ENCODE measurements around the gene EXOC4.

The EXOC4 gene

DNA sequence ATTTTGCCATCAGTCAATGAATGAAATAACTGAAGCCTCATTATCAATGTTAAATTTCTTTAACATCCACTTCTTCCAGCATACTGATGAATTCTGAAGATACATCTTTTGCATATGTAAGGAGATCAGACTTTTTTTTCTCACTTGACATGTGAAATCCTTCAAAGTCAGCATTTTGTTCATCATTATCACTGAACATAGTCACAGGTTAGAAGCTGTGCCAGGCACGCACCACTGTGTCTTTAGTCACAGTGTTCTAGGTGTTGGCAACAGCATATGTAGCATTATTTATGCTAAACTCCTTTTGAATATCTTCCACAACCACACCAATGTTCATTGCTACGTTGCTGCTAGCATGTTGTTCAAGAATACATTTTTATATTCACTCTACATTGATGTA is 450.1 kb downstream of the EXOC4 start:
- TF ChIP-seq SUZ12 (IDR thresholded peaks at IDR 0.05; ENCODE audit: extremely low read depth, insufficient read depth, insufficient read length), result no peak
- TF ChIP-seq YY1 (IDR thresholded peaks at IDR 0.05; ENCODE audit: insufficient read depth, insufficient read length), result no peak
- TF ChIP-seq ZNF274 (IDR thresholded peaks at IDR 0.05; ENCODE audit: low read depth, low read length), result no peak

DNA sequence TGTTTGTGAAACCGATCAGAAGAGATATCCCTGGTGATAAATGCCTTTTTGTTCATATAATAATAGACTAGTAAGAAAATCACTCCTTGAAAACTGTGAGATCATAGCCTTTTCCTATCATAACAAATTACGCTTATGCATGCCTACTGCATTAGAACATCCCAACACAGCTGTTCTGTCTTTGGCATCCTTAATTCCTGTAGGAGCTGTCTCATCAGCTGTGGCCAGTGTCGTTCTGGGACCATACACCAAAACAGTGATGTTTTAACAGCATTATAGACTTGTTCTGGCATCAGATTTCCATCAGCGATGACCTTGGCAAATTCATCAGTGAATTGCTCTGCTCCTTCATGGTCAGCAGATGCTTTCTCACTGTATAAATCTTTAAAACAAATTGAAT is 450.7 kb downstream of the EXOC4 start:
- Histone ChIP-seq H3K9ac (ENCODE audit: insufficient read length, low read depth) (no peak overlapping the region), H3K4me1 (ENCODE audit: insufficient read depth, insufficient read length) (no peaks in the 10 kb centered on the region), H3K27me3 (ENCODE audit: insufficient read depth, insufficient read length) (no peaks in the 10 kb centered on the region), H3K9me3 (ENCODE audit: insufficient read depth, low read length) (no peaks in the 10 kb centered on the region), H3K4me3 (ENCODE audit: insufficient read length, low read depth) (no peak overlapping the region), H3K36me3 (ENCODE audit: insufficient read depth, insufficient read length, low read length) (no peaks in the 10 kb centered on the region)
- DNase-seq (ENCODE audit: low read depth, low spot score), result no peak
- no peak for TF ChIP-seq ZNF274 (IDR thresholded peaks at IDR 0.05; ENCODE audit: low read depth, low read length)

More for the DNA sequence above, 450.1 kb downstream of the EXOC4 start:
- no peak overlapping the region for H3K4me3 ChIP-seq (ENCODE audit: insufficient read length, low read depth)
- H3K27me3 ChIP-seq (ENCODE audit: insufficient read depth, insufficient read length), result no peaks in the 10 kb centered on the region
- H3K9me3 ChIP-seq (ENCODE audit: insufficient read depth, low read length), result no peaks in the 10 kb centered on the region
- no peaks in the 10 kb centered on the region for H3K4me1 ChIP-seq (ENCODE audit: insufficient read depth, insufficient read length)
- DNase-seq (ENCODE audit: low read depth, low spot score), result no peak
- no peaks in the 10 kb centered on the region for H3K36me3 ChIP-seq (ENCODE audit: insufficient read depth, insufficient read length, low read length)
- no peak overlapping the region for H3K9ac ChIP-seq (ENCODE audit: insufficient read length, low read depth)

DNA sequence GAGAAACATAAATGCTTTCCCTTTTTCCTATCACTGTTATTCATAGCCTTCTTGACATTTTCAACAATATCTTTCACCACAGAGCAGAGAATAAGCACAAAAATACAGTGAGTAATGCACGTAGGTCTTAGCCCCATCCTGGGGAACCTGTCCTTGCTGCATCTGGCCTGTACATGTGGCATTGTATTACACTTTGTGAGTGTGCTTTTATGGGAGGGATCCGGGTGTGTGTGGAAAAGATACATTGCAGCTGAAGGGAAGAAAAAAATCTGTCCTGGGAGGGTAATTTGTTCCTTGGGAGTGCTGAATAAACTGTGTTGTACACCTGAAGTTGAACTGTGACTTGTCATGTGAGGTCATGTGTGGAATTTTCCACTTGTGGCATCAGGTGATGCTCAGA is 451.6 kb downstream of the EXOC4 start:
- no peaks in the 10 kb centered on the region for H3K36me3 ChIP-seq (ENCODE audit: insufficient read depth, insufficient read length, low read length)
- DNase-seq (ENCODE audit: low read depth, low spot score), result no peak
- no peak overlapping the region for H3K4me3 ChIP-seq (ENCODE audit: insufficient read length, low read depth)
- no peaks in the 10 kb centered on the region for H3K9me3 ChIP-seq (ENCODE audit: insufficient read depth, low read length)
- no peak overlapping the region for H3K9ac ChIP-seq (ENCODE audit: insufficient read length, low read depth)
- no peaks in the 10 kb centered on the region for H3K27me3 ChIP-seq (ENCODE audit: insufficient read depth, insufficient read length)
- H3K4me1 ChIP-seq (ENCODE audit: insufficient read depth, insufficient read length), result no peaks in the 10 kb centered on the region
- no peak for TF ChIP-seq ZNF274 (IDR thresholded peaks at IDR 0.05; ENCODE audit: low read depth, low read length)

DNA sequence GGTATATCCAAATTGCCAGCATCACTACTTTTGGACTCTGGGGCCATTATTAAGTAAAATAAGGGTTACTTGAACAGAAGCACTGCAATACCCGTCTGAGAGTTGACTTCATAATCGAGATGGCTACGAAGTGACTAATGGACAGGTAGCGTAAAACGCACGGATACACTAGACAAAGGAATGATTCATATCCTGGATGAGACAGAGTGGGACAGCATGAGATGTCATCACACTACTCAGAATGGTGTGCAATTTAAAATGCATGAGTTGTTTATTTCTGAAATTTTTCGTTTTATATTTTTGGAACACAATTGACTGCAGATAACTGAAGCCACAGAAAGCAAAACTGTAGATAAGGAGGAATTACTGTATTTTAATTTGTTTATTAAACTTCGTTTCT is 452.7 kb downstream of the EXOC4 start:
- no peaks in the 10 kb centered on the region for H3K36me3 ChIP-seq (ENCODE audit: insufficient read depth, insufficient read length, low read length)
- H3K9me3 ChIP-seq (ENCODE audit: insufficient read depth, low read length), result no peaks in the 10 kb centered on the region
- no peaks in the 10 kb centered on the region for H3K4me1 ChIP-seq (ENCODE audit: insufficient read depth, insufficient read length)
- no peak for DNase-seq (ENCODE audit: low read depth, low spot score)
- H3K9ac ChIP-seq (ENCODE audit: insufficient read length, low read depth), result no peak overlapping the region
- no peak overlapping the region for H3K4me3 ChIP-seq (ENCODE audit: insufficient read length, low read depth)
- no peak for TF ChIP-seq YY1 (IDR thresholded peaks at IDR 0.05; ENCODE audit: insufficient read depth, insufficient read length)
- TF ChIP-seq SUZ12 (IDR thresholded peaks at IDR 0.05; ENCODE audit: extremely low read depth, insufficient read depth, insufficient read length), result no peak
- no peak for TF ChIP-seq ZNF274 (IDR thresholded peaks at IDR 0.05; ENCODE audit: low read depth, low read length)
- H3K27me3 ChIP-seq (ENCODE audit: insufficient read depth, insufficient read length), result no peaks in the 10 kb centered on the region

DNA sequence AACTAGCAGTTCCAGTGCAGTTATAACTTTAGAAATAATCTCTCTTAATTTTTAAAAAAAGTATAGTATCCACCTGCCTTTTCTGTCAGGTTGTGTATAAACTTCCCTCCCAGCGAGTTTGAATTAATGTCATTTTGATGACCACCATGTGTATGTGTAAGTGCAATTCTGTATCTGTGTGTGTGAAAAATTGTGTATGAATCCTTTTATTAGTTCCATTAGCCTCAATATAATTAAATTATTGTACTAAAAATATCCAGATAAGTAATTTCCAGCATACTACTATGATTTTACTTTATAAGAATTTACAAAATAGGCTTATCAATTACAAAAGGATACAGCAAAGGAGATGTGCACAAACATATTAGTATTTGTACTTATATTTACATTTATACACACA is 453.1 kb downstream of the EXOC4 start:
- no peak for TF ChIP-seq ZNF274 (IDR thresholded peaks at IDR 0.05; ENCODE audit: low read depth, low read length)
- TF ChIP-seq SUZ12 (IDR thresholded peaks at IDR 0.05; ENCODE audit: extremely low read depth, insufficient read depth, insufficient read length), result no peak
- no peak for TF ChIP-seq YY1 (IDR thresholded peaks at IDR 0.05; ENCODE audit: insufficient read depth, insufficient read length)
- H3K9ac ChIP-seq (ENCODE audit: insufficient read length, low read depth), result no peak overlapping the region
- no peaks in the 10 kb centered on the region for H3K36me3 ChIP-seq (ENCODE audit: insufficient read depth, insufficient read length, low read length)
- no peak for DNase-seq (ENCODE audit: low read depth, low spot score)
- H3K27me3 ChIP-seq (ENCODE audit: insufficient read depth, insufficient read length), result no peaks in the 10 kb centered on the region
- H3K9me3 ChIP-seq (ENCODE audit: insufficient read depth, low read length), result no peaks in the 10 kb centered on the region
- no peaks in the 10 kb centered on the region for H3K4me1 ChIP-seq (ENCODE audit: insufficient read depth, insufficient read length)
- H3K4me3 ChIP-seq (ENCODE audit: insufficient read length, low read depth), result no peak overlapping the region

DNA sequence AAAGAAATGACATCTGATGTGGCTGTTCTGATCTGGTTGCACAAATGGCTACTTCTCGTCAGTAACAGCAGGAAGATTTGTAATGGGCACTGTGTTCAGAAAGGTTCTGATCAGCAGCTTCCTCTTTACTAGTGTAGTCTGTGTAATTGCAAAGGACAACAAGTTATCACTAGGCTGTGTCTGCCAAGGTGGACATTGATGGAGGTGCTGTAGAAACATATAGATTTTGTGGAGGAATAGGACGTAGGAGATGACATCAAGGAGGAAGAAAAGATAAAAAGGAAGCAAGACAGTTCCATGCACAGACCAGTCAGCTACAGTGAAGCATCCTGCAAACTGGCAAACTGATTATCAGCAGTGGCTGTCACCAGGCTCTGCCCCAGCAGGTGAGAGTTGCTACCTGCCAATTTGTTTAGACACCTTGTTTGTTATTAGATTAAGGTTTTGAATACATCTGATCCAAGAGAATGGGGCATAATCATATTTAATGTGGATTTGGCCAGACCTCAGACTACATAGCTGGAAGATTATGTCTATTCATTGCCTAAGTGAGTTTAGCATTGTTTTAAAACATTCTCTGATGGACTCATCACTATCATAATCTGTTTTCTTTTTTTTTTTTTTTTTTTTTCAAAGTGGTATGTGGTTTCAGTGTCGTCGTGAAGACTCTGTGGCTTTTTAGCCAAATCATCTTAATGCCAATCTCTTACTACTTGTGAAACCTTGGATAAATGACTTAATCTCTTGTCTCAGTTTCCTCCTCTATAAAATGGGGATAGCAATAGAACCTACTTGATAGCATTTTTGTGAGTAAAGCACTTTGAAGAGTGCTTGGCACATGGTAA is 456.4 kb downstream of the EXOC4 start:
- no peak for TF ChIP-seq SUZ12 (IDR thresholded peaks at IDR 0.05; ENCODE audit: extremely low read depth, insufficient read depth, insufficient read length)
- no peak for TF ChIP-seq ZNF274 (IDR thresholded peaks at IDR 0.05; ENCODE audit: low read depth, low read length)
- no peak for TF ChIP-seq YY1 (IDR thresholded peaks at IDR 0.05; ENCODE audit: insufficient read depth, insufficient read length)
- Histone ChIP-seq H3K27me3 (ENCODE audit: insufficient read depth, insufficient read length) (no peaks in the 10 kb centered on the region), H3K4me3 (ENCODE audit: insufficient read length, low read depth) (no peak overlapping the region), H3K36me3 (ENCODE audit: insufficient read depth, insufficient read length, low read length) (no peaks in the 10 kb centered on the region), H3K9me3 (ENCODE audit: insufficient read depth, low read length) (no peaks in the 10 kb centered on the region), H3K4me1 (ENCODE audit: insufficient read depth, insufficient read length) (no peaks in the 10 kb centered on the region), H3K9ac (ENCODE audit: insufficient read length, low read depth) (no peak overlapping the region)
- DNase-seq (ENCODE audit: low read depth, low spot score), result no peak

DNA sequence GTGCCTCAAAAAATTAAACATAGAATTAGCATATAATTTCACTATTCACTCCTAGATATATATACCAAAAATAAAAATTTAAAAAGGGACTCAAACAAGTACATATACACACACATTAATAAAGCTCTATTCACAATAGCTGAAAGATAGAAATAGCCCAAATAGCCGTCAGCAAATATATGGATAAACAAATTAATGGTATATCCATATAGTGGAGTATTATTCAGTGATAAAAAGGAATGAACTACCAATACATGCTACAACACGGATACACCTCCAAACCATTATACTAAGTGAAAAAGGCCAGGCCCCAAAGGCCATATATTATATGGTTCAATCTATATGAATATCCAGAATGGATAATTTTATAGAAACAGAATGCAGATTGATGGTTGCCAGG is 459.7 kb downstream of the EXOC4 start:
- TF ChIP-seq YY1 (IDR thresholded peaks at IDR 0.05; ENCODE audit: insufficient read depth, insufficient read length) (no peak), SUZ12 (IDR thresholded peaks at IDR 0.05; ENCODE audit: extremely low read depth, insufficient read depth, insufficient read length) (no peak), ZNF274 (IDR thresholded peaks at IDR 0.05; ENCODE audit: low read depth, low read length) (no peak)
- Histone ChIP-seq H3K9ac (ENCODE audit: insufficient read length, low read depth) (no peak overlapping the region), H3K4me3 (ENCODE audit: insufficient read length, low read depth) (no peak overlapping the region), H3K27me3 (ENCODE audit: insufficient read depth, insufficient read length) (no peaks in the 10 kb centered on the region), H3K9me3 (ENCODE audit: insufficient read depth, low read length) (no peaks in the 10 kb centered on the region), H3K4me1 (ENCODE audit: insufficient read depth, insufficient read length) (no peaks in the 10 kb centered on the region), H3K36me3 (ENCODE audit: insufficient read depth, insufficient read length, low read length) (no peaks in the 10 kb centered on the region)
- no peak for DNase-seq (ENCODE audit: low read depth, low spot score)

All from NT2/D1 (cell line).